Activated CD8-positive, alpha-beta T cell treated with anti-CD3 and anti-CD28 coated beads, Interleukin-2, amount 10 ng/mL, durations not matched to agents 7 days and 5 days (primary cell): ENCODE results near the gene DENND6B. TPM values are rescaled to one million over a fixed set of nuclear protein-coding genes. Genes with fewer than 3 reads are reported as not detected.

ENCODE experiments used
- ATAC-seq: fragments of 150-1000 bp; cut with Tn5 transposase; one replicate; pipeline ENCODE4 v1.10.0; 2021; ENCODE audit warnings: moderate library complexity
- CTCF ChIA-PET: fragments of 350-600 bp; sonication (Branson Sonifier 250); formaldehyde crosslinking; loops from one replicate; lab custom pipeline; 2021; ENCODE audit warnings: antibody characterized with exemption; lab: Charles Lee
- POLR2A ChIA-PET: fragments of 350-600 bp; sonication (Branson Sonifier 250); formaldehyde crosslinking; loops from one replicate; lab custom pipeline; 2021; ENCODE audit warnings: antibody characterized with exemption; lab: Charles Lee
- DNase-seq: peaks from one replicate; pipeline ENCODE4 v3.0.0-alpha.2; 2020
- H3K27ac Mint-ChIP-seq: one replicate; pipeline ENCODE4 v1.8.0; 2021; ENCODE audit warnings: mild to moderate bottlenecking, mixed read lengths
- H3K27me3 Mint-ChIP-seq: one replicate; pipeline ENCODE4 v1.8.0; 2021; ENCODE audit warnings: low read depth, mixed read lengths
- H3K36me3 Mint-ChIP-seq: one replicate; pipeline ENCODE4 v1.8.0; 2021; ENCODE audit warnings: low read depth, mixed read lengths
- H3K4me1 Mint-ChIP-seq: one replicate; pipeline ENCODE4 v1.8.0; 2021; ENCODE audit warnings: low read depth, mixed read lengths
- H3K4me3 Mint-ChIP-seq: one replicate; pipeline ENCODE4 v1.8.0; 2021; ENCODE audit warnings: mild to moderate bottlenecking, mixed read lengths
- H3K9me3 Mint-ChIP-seq: one replicate; pipeline ENCODE4 v1.8.0; 2022; ENCODE audit warnings: mixed read lengths; ENCODE audit not compliant: insufficient read depth
- total RNA-seq, 2 experiments: library from RNA; stranded (reverse); gene quantifications; one replicate each; pipeline ENCODE4 v1.2.3, GENCODE V29; 2021

The DENND6B gene
- total RNA-seq, 2 experiments from 2014 or later = 6.0 to 7.0 TPM

GRCh38 chr22:50306753-50307749 is 19.8 kb downstream of the DENND6B start, which contains the start of gene PLXNB2:
Gene PLXNB2, minus strand, starts transcription at chr22:50307646. Its CDS starts 17,062 bp downstream, at chr22:50290584.
- ChIA-PET POLR2A (interaction anchor here (1.0 to 1.7 kb wide), 6 partner anchors 8 to 137 kb away, joined by 3 to 9 read pairs (median 4); no protein-coding TSS in a partner anchor), CTCF (interaction anchor here (0.8 to 2.0 kb wide), 2 partner anchors 17 to 35 kb away, joined by 5 to 8 read pairs; no protein-coding TSS in a partner anchor)
- ATAC-seq (peak; percentile 53), DNase-seq (peak; percentile 52)
- Mint-ChIP-seq H3K9me3 (no peaks in the 10 kb centered on the region), H3K4me3 (no peak within 1 kb of the TSS), H3K27me3 (peaks cover 2% of the 10 kb centered on the region), H3K36me3 (no peaks in the 10 kb centered on the region), H3K27ac (no peak within 1 kb of the TSS), H3K4me1 (peaks cover 40% of the 10 kb centered on the region)

- Mint-ChIP-seq H3K36me3 (no peaks in the 10 kb centered on the region), H3K4me1 (peaks cover 40% of the 10 kb centered on the region), H3K9me3 (no peaks in the 10 kb centered on the region), H3K4me3 (peak overlapping the region; percentile 73), H3K27ac (peak overlapping the region; percentile 46), H3K27me3 (peaks cover 2% of the 10 kb centered on the region)
- no peak for DNase-seq
- ChIA-PET CTCF (interaction anchor here (1.8 to 2.0 kb wide), 2 partner anchors 12 to 36 kb away, joined by 8 read pairs; no protein-coding TSS in a partner anchor), POLR2A (interaction anchor here (1.0 to 1.7 kb wide), 5 partner anchors 10 to 138 kb away, joined by 3 to 9 read pairs (median 4); no protein-coding TSS in a partner anchor)
- ATAC-seq = no peak
Observed at GRCh38 chr22:50305923-50306566, 20.8 kb downstream of the DENND6B start.

GRCh38 chr22:50305393-50305922 is 21.4 kb downstream of the DENND6B start:
- Mint-ChIP-seq H3K27ac (no peak overlapping the region), H3K27me3 (peaks cover 2% of the 10 kb centered on the region), H3K4me3 (peak overlapping the region; percentile 73), H3K9me3 (no peaks in the 10 kb centered on the region), H3K4me1 (peaks cover 40% of the 10 kb centered on the region), H3K36me3 (no peaks in the 10 kb centered on the region)
- ChIA-PET CTCF (interaction anchor here (1.8 to 2.0 kb wide), 2 partner anchors 11 to 36 kb away, joined by 8 read pairs; no protein-coding TSS in a partner anchor), POLR2A (interaction anchor here (1.6 to 3.8 kb wide), 2 partner anchors 9 to 12 kb away, joined by 3 to 23 read pairs; no protein-coding TSS in a partner anchor)
- ATAC-seq (no peak), DNase-seq (no peak)

GRCh38 chr22:50304528-50305392 is 22.1 kb downstream of the DENND6B start:
- Mint-ChIP-seq H3K27ac (peak overlapping the region; percentile 34), H3K4me1 (peaks cover 40% of the 10 kb centered on the region), H3K4me3 (peak overlapping the region; percentile 18), H3K36me3 (no peaks in the 10 kb centered on the region), H3K9me3 (no peaks in the 10 kb centered on the region), H3K27me3 (peaks cover 2% of the 10 kb centered on the region)
- ATAC-seq (no peak), DNase-seq (no peak)
- CTCF ChIA-PET = interaction anchor here (0.6 to 1.8 kb wide), 3 partner anchors 11 to 29 kb away, joined by 3 to 8 read pairs (median 4); no protein-coding TSS in a partner anchor
- POLR2A ChIA-PET = interaction anchor here (0.7 to 3.8 kb wide), 3 partner anchors 8 to 48 kb away, joined by 3 to 23 read pairs (median 6); no protein-coding TSS in a partner anchor

- Mint-ChIP-seq H3K36me3 (no peaks in the 10 kb centered on the region), H3K27ac (peak overlapping the region; percentile 34), H3K4me1 (peaks cover 38% of the 10 kb centered on the region), H3K9me3 (no peaks in the 10 kb centered on the region), H3K27me3 (peaks cover 2% of the 10 kb centered on the region), H3K4me3 (peak overlapping the region; percentile 18)
- CTCF ChIA-PET = interaction anchor here (1.0 to 1.6 kb wide), 3 partner anchors 11 to 31 kb away, joined by 3 to 4 read pairs (median 4); no protein-coding TSS in a partner anchor
- POLR2A ChIA-PET = interaction anchor here (0.7 to 3.8 kb wide), 3 partner anchors 10 to 47 kb away, joined by 3 to 23 read pairs (median 6); no protein-coding TSS in a partner anchor
- ATAC-seq = peak; percentile 14
- DNase-seq = peak; percentile 37
Observed at GRCh38 chr22:50303848-50304527, 22.8 kb downstream of the DENND6B start.

- CTCF ChIA-PET = interaction anchor here (1.0 to 1.6 kb wide), 3 partner anchors 11 to 30 kb away, joined by 3 to 4 read pairs (median 4); no protein-coding TSS in a partner anchor
Observed at GRCh38 chr22:50303515-50303847, 23.3 kb downstream of the DENND6B start.

GRCh38 chr22:50302564-50302963 is 24.2 kb downstream of the DENND6B start:
- Mint-ChIP-seq H3K27me3 (peaks cover 2% of the 10 kb centered on the region), H3K4me3 (no peak overlapping the region), H3K9me3 (no peaks in the 10 kb centered on the region), H3K4me1 (peaks cover 31% of the 10 kb centered on the region), H3K27ac (peak overlapping the region; percentile 30), H3K36me3 (no peaks in the 10 kb centered on the region)
- ChIA-PET POLR2A (interaction anchor here (1.1 to 3.8 kb wide), 2 partner anchors 9 to 12 kb away, joined by 4 to 23 read pairs; no protein-coding TSS in a partner anchor), CTCF (no interaction called here)
- ATAC-seq = no peak
- DNase-seq = no peak

More at GRCh38 chr22:50303515-50303847, 23.3 kb downstream of the DENND6B start:
- POLR2A ChIA-PET = interaction anchor here (1.0 to 3.8 kb wide), 2 partner anchors 10 to 11 kb away, joined by 3 to 23 read pairs; no protein-coding TSS in a partner anchor
- H3K4me1 Mint-ChIP-seq = peaks cover 33% of the 10 kb centered on the region
- H3K4me3 Mint-ChIP-seq = no peak overlapping the region
- H3K36me3 Mint-ChIP-seq = no peaks in the 10 kb centered on the region
- DNase-seq (no peak), ATAC-seq (no peak)
- H3K9me3 Mint-ChIP-seq = no peaks in the 10 kb centered on the region
- peaks cover 2% of the 10 kb centered on the region for H3K27me3 Mint-ChIP-seq
- H3K27ac Mint-ChIP-seq = no peak overlapping the region

GRCh38 chr22:50302041-50302541 is 24.7 kb downstream of the DENND6B start:
- DNase-seq = no peak
- Mint-ChIP-seq H3K27ac (no peak overlapping the region), H3K9me3 (no peaks in the 10 kb centered on the region), H3K4me3 (no peak overlapping the region), H3K4me1 (peaks cover 31% of the 10 kb centered on the region), H3K36me3 (no peaks in the 10 kb centered on the region), H3K27me3 (peaks cover 2% of the 10 kb centered on the region)
- POLR2A ChIA-PET = interaction anchor here (1.1 to 3.8 kb wide), 2 partner anchors 8 to 13 kb away, joined by 4 to 23 read pairs; no protein-coding TSS in a partner anchor
- CTCF ChIA-PET = no interaction called here
- ATAC-seq = no peak

GRCh38 chr22:50301581-50301991 is 25.2 kb downstream of the DENND6B start:
- Mint-ChIP-seq H3K27ac (no peak overlapping the region), H3K4me3 (no peak overlapping the region), H3K4me1 (peaks cover 31% of the 10 kb centered on the region), H3K9me3 (no peaks in the 10 kb centered on the region), H3K27me3 (peaks cover 2% of the 10 kb centered on the region), H3K36me3 (no peaks in the 10 kb centered on the region)
- CTCF ChIA-PET = no interaction called here
- POLR2A ChIA-PET = interaction anchor here (1.1 to 3.8 kb wide), 2 partner anchors 8 to 13 kb away, joined by 4 to 23 read pairs; no protein-coding TSS in a partner anchor
- ATAC-seq = no peak
- DNase-seq = no peak
